Mammary epithelial cell (primary cell): Measurements from ENCODE around the gene POU6F2.

Experiments used
- EZH2 ChIP-seq: IDR thresholded peaks from 2 replicates; pipeline ENCODE4 v1.6.1; 2012; ENCODE audit warnings: low read length, inconsistent platforms, borderline replicate concordance
- TF ChIP-seq, protein P1 (sequence below), 2 donors: IDR thresholded peaks in 1 of 2; conservative IDR thresholded peaks in 1 of 2; 2 replicates each; pipeline ENCODE4 v1.5.1; 2011 to 2012; ENCODE audit warnings: inconsistent platforms in 2 of 2, low read length in 2 of 2, mild to moderate bottlenecking in 2 of 2, control low read depth in 1 of 2, low read depth in 1 of 2; ENCODE audit not compliant: insufficient read depth in 1 of 2; ENCODE audit errors: extremely low read depth in 1 of 2

DNA sequence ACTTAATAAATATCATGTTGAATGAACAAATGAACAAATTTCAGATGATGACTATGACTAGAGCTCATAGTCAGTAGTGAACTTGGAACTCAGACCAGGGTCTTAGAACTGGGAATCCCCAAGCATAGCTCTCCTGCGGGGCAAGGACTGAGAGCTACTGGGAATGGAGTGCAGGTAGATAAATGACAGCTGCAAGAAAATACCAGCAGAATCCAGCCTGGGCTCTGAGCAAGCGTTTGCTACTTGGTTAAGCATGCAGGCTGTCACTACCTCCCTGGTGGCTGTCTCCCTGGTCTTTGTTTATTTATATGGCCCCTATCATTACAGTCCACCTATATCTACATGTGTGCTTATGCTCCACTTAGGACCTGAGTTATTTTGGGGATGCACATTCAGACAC, 208.4 kb downstream of the POU6F2 start:
- TF ChIP-seq, protein P1, sequence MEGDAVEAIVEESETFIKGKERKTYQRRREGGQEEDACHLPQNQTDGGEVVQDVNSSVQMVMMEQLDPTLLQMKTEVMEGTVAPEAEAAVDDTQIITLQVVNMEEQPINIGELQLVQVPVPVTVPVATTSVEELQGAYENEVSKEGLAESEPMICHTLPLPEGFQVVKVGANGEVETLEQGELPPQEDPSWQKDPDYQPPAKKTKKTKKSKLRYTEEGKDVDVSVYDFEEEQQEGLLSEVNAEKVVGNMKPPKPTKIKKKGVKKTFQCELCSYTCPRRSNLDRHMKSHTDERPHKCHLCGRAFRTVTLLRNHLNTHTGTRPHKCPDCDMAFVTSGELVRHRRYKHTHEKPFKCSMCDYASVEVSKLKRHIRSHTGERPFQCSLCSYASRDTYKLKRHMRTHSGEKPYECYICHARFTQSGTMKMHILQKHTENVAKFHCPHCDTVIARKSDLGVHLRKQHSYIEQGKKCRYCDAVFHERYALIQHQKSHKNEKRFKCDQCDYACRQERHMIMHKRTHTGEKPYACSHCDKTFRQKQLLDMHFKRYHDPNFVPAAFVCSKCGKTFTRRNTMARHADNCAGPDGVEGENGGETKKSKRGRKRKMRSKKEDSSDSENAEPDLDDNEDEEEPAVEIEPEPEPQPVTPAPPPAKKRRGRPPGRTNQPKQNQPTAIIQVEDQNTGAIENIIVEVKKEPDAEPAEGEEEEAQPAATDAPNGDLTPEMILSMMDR (conservative IDR thresholded peaks at IDR 0.05 in 1 of 2, IDR thresholded peaks at IDR 0.05 in 1 of 2; ENCODE audit: extremely low read depth in 1 of 2, insufficient read depth in 1 of 2, low read depth in 1 of 2, low read length in 2 of 2) = no peak
- no peak for TF ChIP-seq EZH2
